A549 (cell line): ENCODE data around the gene DDIT3. TPM values are rescaled to one million over a fixed set of nuclear protein-coding genes. Genes with fewer than 3 reads are reported as not detected.
"Not testable (repeated sequence)": the region's sequence is repeated elsewhere in the genome, so short reads cannot be mapped to it uniquely, and the experiment has no call there.

Experiments
- ATAC-seq, 2 experiments: fragments of 200-7000 bp in 1 of 2; fragments of >200 bp in 1 of 2; cut with Nextera tagmentation in 1 of 2; cut with Tn5 transposase in 1 of 2; 3 replicates each; pipeline versions ENCODE4 v1.8.0 to v1.9.1; 2018 to 2020; ENCODE audit warnings: mild to moderate bottlenecking in 1 of 2, moderate library complexity in 1 of 2
- CTCF ChIA-PET: fragments of 300-600 bp; sonication (Branson Sonifier 250); formaldehyde crosslinking; extraction: SDS; loops from one replicate; lab custom pipeline; 2021; ENCODE audit warnings: antibody characterized with exemption, inconsistent platforms; lab: Yijun Ruan, JAX
- POLR2A ChIA-PET: fragments of 350-600 bp; formaldehyde crosslinking; extraction: SDS; loops from one replicate; lab custom pipeline; 2021; ENCODE audit warnings: antibody characterized with exemption, inconsistent platforms; lab: Yijun Ruan, JAX
- DNase-seq, 2 experiments: peaks; one replicate each; pipeline versions ENCODE4 v3.0.0 to v3.0.0-alpha.2; 2011 to 2016; ENCODE audit warnings: low read depth in 1 of 2, low spot score in 1 of 2
- FAIRE-seq: peaks from 2 replicates; lab custom pipeline; 2011; peaks lifted over from hg19 to GRCh38; lab: Jason Lieb, UNC
- H3K27ac ChIP-seq, 2 experiments: fragments of >200 bp; sonication (Bioruptor Twin); formaldehyde crosslinking; 3 replicates each; pipeline ENCODE4 v1.5.1; 2016 to 2017
- H3K4me1 ChIP-seq: fragments of >200 bp; sonication (Bioruptor Twin); formaldehyde crosslinking; 3 replicates; pipeline ENCODE4 v1.6.1; 2016
- H3K4me2 ChIP-seq: fragments of >200 bp; sonication (Bioruptor Twin); formaldehyde crosslinking; 3 replicates; pipeline ENCODE4 v1.6.1; 2016
- H3K4me3 ChIP-seq: fragments of >200 bp; sonication (Bioruptor Twin); formaldehyde crosslinking; 3 replicates; pipeline ENCODE4 v1.5.1; 2016
- H3K9me3 ChIP-seq: fragments of >200 bp; sonication (Bioruptor Twin); formaldehyde crosslinking; 3 replicates; pipeline ENCODE4 v1.6.1; 2016
- CBX2 ChIP-seq: fragments of 200-600 bp; sonication (generic); IDR thresholded peaks from 2 replicates; pipeline ENCODE4 v1.6.1; 2016; ENCODE audit warnings: low read depth, mild to moderate bottlenecking, borderline replicate concordance
- CBX8 ChIP-seq: fragments of 200-600 bp; sonication (generic); IDR thresholded peaks from 2 replicates; pipeline ENCODE4 v1.6.1; 2016
- EHF ChIP-seq: fragments of 250-450 bp; sonication (Bioruptor Pico); IDR thresholded peaks from 2 replicates; pipeline ENCODE4 v1.5.0; 2020; ENCODE audit warnings: mild to moderate bottlenecking
- EP300 ChIP-seq, 2 experiments: fragments of >200 bp; sonication (Bioruptor Twin); formaldehyde crosslinking; IDR thresholded peaks; 2 replicates in 1 of 2; 3 replicates in 1 of 2; pipeline ENCODE4 v1.6.1; 2016 to 2017
- FOSB ChIP-seq: fragments of 250-450 bp; sonication (Bioruptor Pico); IDR thresholded peaks from 2 replicates; pipeline ENCODE4 v1.5.0; 2020; ENCODE audit warnings: mild to moderate bottlenecking, moderate library complexity
- FOSL2 ChIP-seq, 2 experiments: fragments of 450-650 bp in 1 of 2; fragments of >200 bp in 1 of 2; sonication (Bioruptor Twin) in 1 of 2; formaldehyde crosslinking; IDR thresholded peaks; 2 replicates each; pipeline versions ENCODE4 v1.5.0 to v1.6.1; 2016 to 2020; ENCODE audit warnings: mild to moderate bottlenecking in 1 of 2, moderate library complexity in 1 of 2
- FOXS1 ChIP-seq: fragments of 250-450 bp; sonication (Bioruptor Pico); IDR thresholded peaks from 2 replicates; pipeline ENCODE4 v1.5.0; 2020; ENCODE audit warnings: mild to moderate bottlenecking, moderate library complexity
- HOXB13 ChIP-seq: fragments of 250-450 bp; sonication (Bioruptor Pico); IDR thresholded peaks from 2 replicates; pipeline ENCODE4 v1.5.0; 2020; ENCODE audit warnings: low read depth, mild to moderate bottlenecking, moderate library complexity
- JUN ChIP-seq, 2 experiments: fragments of >200 bp; sonication (Bioruptor Twin); formaldehyde crosslinking; IDR thresholded peaks; 2 replicates in 1 of 2; 3 replicates in 1 of 2; pipeline ENCODE4 v1.6.1; 2016 to 2017
- JUNB ChIP-seq: fragments of >200 bp; sonication (Bioruptor Twin); formaldehyde crosslinking; IDR thresholded peaks from 2 replicates; pipeline ENCODE4 v1.6.1; 2016
- MAFK ChIP-seq: fragments of 450-650 bp; IDR thresholded peaks from 2 replicates; pipeline ENCODE4 v1.6.1; 2014; ENCODE audit not compliant: partially characterized antibody
- MAZ ChIP-seq: fragments of 150-350 bp; IDR thresholded peaks from 2 replicates; pipeline ENCODE4 v1.6.1; 2014; ENCODE audit warnings: antibody characterized with exemption, low read depth, low read length, borderline replicate concordance
- POLR2AphosphoS2 ChIP-seq: conservative IDR thresholded peaks from 2 replicates; pipeline ENCODE4 v1.6.1; 2012; ENCODE audit warnings: low read length, improper control_type of control experiment, inconsistent platforms
- RARB ChIP-seq: fragments of 250-450 bp; sonication (Bioruptor Pico); IDR thresholded peaks from 2 replicates; pipeline ENCODE4 v1.8.0; 2021; ENCODE audit warnings: mild to moderate bottlenecking, moderate library complexity
- RCOR1 ChIP-seq: fragments of 150-350 bp; IDR thresholded peaks from 2 replicates; pipeline ENCODE4 v1.6.1; 2014; ENCODE audit warnings: antibody characterized with exemption, low read length, low read depth
- RFX5 ChIP-seq: fragments of 450-650 bp; IDR thresholded peaks from 2 replicates; pipeline ENCODE4 v1.7.1; 2014; ENCODE audit warnings: antibody characterized with exemption, mild to moderate bottlenecking, moderate library complexity
- TP53 ChIP-seq: fragments of 250-450 bp; sonication (Bioruptor Pico); IDR thresholded peaks from 2 replicates; pipeline ENCODE4 v1.5.0; 2021; ENCODE audit warnings: mild to moderate bottlenecking, moderate library complexity
- ZC3H11A ChIP-seq: fragments of 450-650 bp; IDR thresholded peaks from 2 replicates; pipeline ENCODE4 v1.6.1; 2014; ENCODE audit warnings: antibody characterized with exemption, mild to moderate bottlenecking
- ZFP36 ChIP-seq: fragments of 450-650 bp; IDR thresholded peaks from 2 replicates; pipeline ENCODE4 v1.6.1; 2014; ENCODE audit warnings: borderline replicate concordance; ENCODE audit not compliant: partially characterized antibody
- ZNF302 ChIP-seq: fragments of 250-450 bp; sonication (Bioruptor Pico); IDR thresholded peaks from 2 replicates; pipeline ENCODE4 v1.9.0; 2021; ENCODE audit warnings: inconsistent platforms, mild to moderate bottlenecking, moderate library complexity
- WGBS: methylation state at CpG from one replicate; pipeline ENCODE4 v1.1.6; 2017; ENCODE audit errors: missing lambda C conversion rate; 5-methylcytosine and 5-hydroxymethylcytosine counted together
- polyA plus RNA-seq, 4 experiments: library from polyadenylated mRNA; depleted of rRNA in 3 of 4; stranded (reverse); fragments of >200 nt; fragmentation: RNase III in 1 of 4; extraction: RNeasy Plus Mini Kit Qiagen cat#74134 plus additional on column Dnase treatment in 1 of 4; gene quantifications; 2 replicates in 3 of 4; 3 replicates in 1 of 4; pipeline ENCODE4 v1.2.3, GENCODE V29; 2011 to 2017
- TF ChIP-seq, protein P1 (sequence below): fragments of >200 bp; sonication (Bioruptor Twin); formaldehyde crosslinking; IDR thresholded peaks from 3 replicates; pipeline ENCODE4 v1.6.1; 2016
- TF ChIP-seq, protein P2 (sequence below): IDR thresholded peaks from 2 replicates; pipeline ENCODE4 v1.6.1; 2012
- TF ChIP-seq, protein P3 (sequence below): fragments of 450-650 bp; IDR thresholded peaks from 2 replicates; pipeline ENCODE4 v1.6.1; 2014; ENCODE audit warnings: antibody characterized with exemption

The DDIT3 gene
- polyA plus RNA-seq, 2 of the 4 experiments (the other 2 are of a cell fraction): 16.0 to 93.0 TPM

DNA sequence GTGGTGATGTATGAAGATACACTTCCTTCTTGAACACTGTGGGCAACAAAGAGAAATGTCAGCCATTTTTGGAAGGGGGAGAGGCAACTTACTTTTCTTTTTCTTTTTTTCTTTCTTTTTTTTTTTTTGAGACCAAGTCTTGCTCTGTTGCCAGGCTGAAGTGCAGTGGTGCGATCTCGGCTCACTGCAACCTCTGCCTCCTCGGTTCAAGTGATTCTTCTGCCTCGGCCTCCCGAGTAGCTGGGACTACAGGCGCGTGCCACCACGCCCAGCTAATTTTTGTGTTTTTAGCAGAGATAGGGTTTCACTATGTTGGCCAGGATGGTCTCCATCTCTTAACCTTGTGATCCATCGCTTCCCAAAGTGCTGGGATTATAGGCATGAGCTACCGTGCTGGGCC lies 2.6 kb downstream of the DDIT3 start:
- 0 out of 2 replicates have a peak, but pooled peaks have one; percentile 15 for TF ChIP-seq POLR2AphosphoS2
- Histone ChIP-seq H3K27ac (peak overlapping the region in 1 of 2 experiments; percentile 95; a peak in 2 of 6 replicates), H3K4me3 (peak overlapping the region; percentile 85; the same call in 1 of the 3 replicates), H3K4me1 (peaks cover 42% of the 10 kb centered on the region), H3K4me2 (peak overlapping the region; percentile 91)
- ChIA-PET CTCF (interaction anchor here (0.7 to 1.9 kb wide), 5 partner anchors 13 to 274 kb away, joined by 3 to 4 read pairs (median 3); no protein-coding TSS in a partner anchor), POLR2A (interaction anchor here (0.5 kb wide), 1 partner anchor 92 kb away, joined by 7 read pairs; no protein-coding TSS in a partner anchor)
- not testable (repeated sequence) for ATAC-seq, H3K9me3 ChIP-seq, DNase-seq, FAIRE-seq
- WGBS: 93% methylated on average over 10 of the region's 10 CpGs

DNA sequence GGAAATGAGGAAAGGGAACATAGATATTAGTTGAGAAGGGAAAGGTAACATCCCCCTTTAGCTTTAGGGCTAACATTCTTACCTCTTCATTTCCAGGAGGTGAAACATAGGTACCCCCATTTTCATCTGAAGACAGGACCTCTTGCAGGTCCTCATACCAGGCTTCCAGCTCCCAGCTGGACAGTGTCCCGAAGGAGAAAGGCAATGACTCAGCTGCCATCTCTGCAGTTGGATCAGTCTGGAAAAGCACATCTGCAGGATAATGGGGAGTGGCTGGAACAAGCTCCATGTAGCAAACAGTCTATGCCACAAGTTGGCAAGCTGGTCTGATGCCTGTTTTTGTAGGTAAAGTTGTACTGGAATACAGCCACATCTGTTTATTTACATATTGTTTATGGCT lies 3.1 kb downstream of the DDIT3 start:
- no peak for FAIRE-seq
- peaks cover 41% of the 10 kb centered on the region for H3K4me1 ChIP-seq
- WGBS: 21% methylated on average over 1 of the region's 1 CpG
- POLR2A ChIA-PET: interaction anchor here (0.5 kb wide), 1 partner anchor 92 kb away, joined by 7 read pairs; no protein-coding TSS in a partner anchor
- H3K4me3 ChIP-seq: no peak overlapping the region
- peak in 1 of 2 experiments; percentile 31; a peak in 1 of 5 replicates for TF ChIP-seq JUN (IDR thresholded peaks at IDR 0.05)
- peak; percentile 2 for TF ChIP-seq MAFK
- TF ChIP-seq RARB (CRISPR knock-in tag): no peak
- TF ChIP-seq, all 56 proteins: peak for 2
- DNase-seq (peak in 1 of 2 experiments; percentile 51), ATAC-seq (no peak)
- CTCF ChIA-PET: interaction anchor here (0.7 to 3.0 kb wide), 8 partner anchors 14 to 1327 kb away, joined by 3 to 15 read pairs (median 3); partner anchors contain the start of gene GLI1
- peak overlapping the region in 1 of 2 experiments; percentile 49; a peak in 3 of 6 replicates for H3K27ac ChIP-seq
- peak overlapping the region; percentile 91 for H3K4me2 ChIP-seq
- no peaks in the 10 kb centered on the region for H3K9me3 ChIP-seq

DNA sequence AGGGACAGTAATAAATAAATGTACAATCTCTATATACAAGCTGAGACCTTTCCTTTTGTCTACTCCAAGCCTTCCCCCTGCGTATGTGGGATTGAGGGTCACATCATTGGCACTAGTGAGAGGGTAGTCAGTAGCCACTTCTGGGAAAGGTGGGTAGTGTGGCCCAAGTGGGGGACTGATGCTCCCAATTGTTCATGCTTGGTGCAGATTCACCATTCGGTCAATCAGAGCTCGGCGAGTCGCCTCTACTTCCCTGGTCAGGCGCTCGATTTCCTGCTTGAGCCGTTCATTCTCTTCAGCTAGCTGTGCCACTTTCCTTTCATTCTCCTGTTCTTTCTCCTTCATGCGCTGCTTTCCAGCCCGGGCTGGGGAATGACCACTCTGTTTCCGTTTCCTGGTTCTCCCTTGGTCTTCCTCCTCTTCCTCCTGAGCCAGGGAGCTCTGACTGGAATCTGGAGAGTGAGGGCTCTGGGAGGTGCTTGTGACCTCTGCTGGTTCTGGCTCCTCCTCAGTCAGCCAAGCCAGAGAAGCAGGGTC lies 3.6 kb downstream of the DDIT3 start:
- Histone ChIP-seq H3K4me2 (peak overlapping the region; percentile 91), H3K27ac (peak overlapping the region in 1 of 2 experiments; percentile 49; a peak in 3 of 6 replicates), H3K4me3 (no peak overlapping the region), H3K9me3 (no peaks in the 10 kb centered on the region), H3K4me1 (peaks cover 36% of the 10 kb centered on the region)
- no peak for FAIRE-seq
- TF ChIP-seq, protein P1, sequence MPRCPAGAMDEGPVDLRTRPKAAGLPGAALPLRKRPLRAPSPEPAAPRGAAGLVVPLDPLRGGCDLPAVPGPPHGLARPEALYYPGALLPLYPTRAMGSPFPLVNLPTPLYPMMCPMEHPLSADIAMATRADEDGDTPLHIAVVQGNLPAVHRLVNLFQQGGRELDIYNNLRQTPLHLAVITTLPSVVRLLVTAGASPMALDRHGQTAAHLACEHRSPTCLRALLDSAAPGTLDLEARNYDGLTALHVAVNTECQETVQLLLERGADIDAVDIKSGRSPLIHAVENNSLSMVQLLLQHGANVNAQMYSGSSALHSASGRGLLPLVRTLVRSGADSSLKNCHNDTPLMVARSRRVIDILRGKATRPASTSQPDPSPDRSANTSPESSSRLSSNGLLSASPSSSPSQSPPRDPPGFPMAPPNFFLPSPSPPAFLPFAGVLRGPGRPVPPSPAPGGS: no peak
- TF ChIP-seq EP300 (IDR thresholded peaks at IDR 0.05): no peak
- no peak for TF ChIP-seq ZNF302 (CRISPR knock-in tag)
- TF ChIP-seq CBX2: no peak
- no peak for TF ChIP-seq RCOR1
- TF ChIP-seq EHF: no peak
- TF ChIP-seq, protein P2, sequence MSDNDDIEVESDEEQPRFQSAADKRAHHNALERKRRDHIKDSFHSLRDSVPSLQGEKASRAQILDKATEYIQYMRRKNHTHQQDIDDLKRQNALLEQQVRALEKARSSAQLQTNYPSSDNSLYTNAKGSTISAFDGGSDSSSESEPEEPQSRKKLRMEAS: no peak
- no peak for TF ChIP-seq ZFP36
- TF ChIP-seq MAFK: no peak
- TF ChIP-seq FOSB (CRISPR knock-in tag): no peak
- TF ChIP-seq MAZ: no peak
- TF ChIP-seq JUNB: no peak
- TF ChIP-seq FOXS1 (CRISPR knock-in tag): no peak
- TF ChIP-seq RFX5: no peak
- TF ChIP-seq TP53 (CRISPR knock-in tag): no peak
- no peak for TF ChIP-seq ZC3H11A
- TF ChIP-seq, protein P3, sequence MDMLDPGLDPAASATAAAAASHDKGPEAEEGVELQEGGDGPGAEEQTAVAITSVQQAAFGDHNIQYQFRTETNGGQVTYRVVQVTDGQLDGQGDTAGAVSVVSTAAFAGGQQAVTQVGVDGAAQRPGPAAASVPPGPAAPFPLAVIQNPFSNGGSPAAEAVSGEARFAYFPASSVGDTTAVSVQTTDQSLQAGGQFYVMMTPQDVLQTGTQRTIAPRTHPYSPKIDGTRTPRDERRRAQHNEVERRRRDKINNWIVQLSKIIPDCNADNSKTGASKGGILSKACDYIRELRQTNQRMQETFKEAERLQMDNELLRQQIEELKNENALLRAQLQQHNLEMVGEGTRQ: no peak
- TF ChIP-seq CBX8: no peak
- TF ChIP-seq FOSL2 (IDR thresholded peaks at IDR 0.05): no peak
- no peak for TF ChIP-seq FOSL2 (CRISPR knock-in tag; IDR thresholded peaks at IDR 0.05)
- no peak for TF ChIP-seq HOXB13 (CRISPR knock-in tag)
- no peak for ATAC-seq
- CTCF ChIA-PET: interaction anchor here (0.7 to 3.0 kb wide), 10 partner anchors 14 to 1327 kb away, joined by 3 to 15 read pairs (median 3); partner anchors contain the start of gene GLI1
- 94% methylated on average over 11 of the region's 11 CpGs for WGBS
- POLR2A ChIA-PET: no interaction called here
- DNase-seq: no peak
